Thoracic aorta (tissue), 2 donors: Measurements from ENCODE around the gene ERGIC2. TPM values are rescaled to one million over a fixed set of nuclear protein-coding genes. Genes with fewer than 3 reads are reported as not detected.
"Not testable (repeated sequence)": the region's sequence is repeated elsewhere in the genome, so short reads cannot be mapped to it uniquely, and the experiment has no call there.

Experiments used
- ATAC-seq: fragments of 150-250 bp; one replicate; pipeline ENCODE4 v1.8.0; 2017; ENCODE audit warnings: low read depth; ENCODE audit not compliant: insufficient number of reproducible peaks, low FRiP score
- DNase-seq: peaks from one replicate; pipeline ENCODE4 v3.0.0-alpha.2; 2020; ENCODE audit warnings: low spot score
- H3K27ac ChIP-seq, 2 donors: fragments of 200-600 bp; sonication (generic); 1 replicate in 1 of 2; 2 replicates in 1 of 2; pipeline ENCODE4 v1.5.1; 2016; ENCODE audit warnings: mild to moderate bottlenecking in 2 of 2, moderate library complexity in 2 of 2
- H3K27me3 ChIP-seq: fragments of 200-600 bp; sonication (generic); replicated peaks from 2 replicates; pipeline ENCODE4 v1.6.0; 2016; ENCODE audit warnings: mild to moderate bottlenecking; ENCODE audit not compliant: insufficient read depth
- H3K36me3 ChIP-seq: fragments of 200-600 bp; sonication (generic); one replicate; pipeline ENCODE4 v1.5.1; 2016
- H3K4me1 ChIP-seq, 2 donors: fragments of 200-600 bp; sonication (generic); 1 replicate in 1 of 2; 2 replicates in 1 of 2; pipeline versions ENCODE4 v1.5.1 to v1.6.0; 2016; ENCODE audit warnings: low read depth in 2 of 2, mild to moderate bottlenecking in 1 of 2; ENCODE audit not compliant: control insufficient read depth in 1 of 2
- H3K4me3 ChIP-seq: fragments of 200-600 bp; sonication (generic); 2 replicates; pipeline ENCODE4 v1.5.1; 2016; ENCODE audit warnings: mild to moderate bottlenecking
- H3K9me3 ChIP-seq: fragments of 200-600 bp; sonication (generic); 2 replicates; pipeline ENCODE4 v1.5.1; 2016
- total RNA-seq, 2 donors: library from RNA; depleted of rRNA; stranded (reverse); fragments of >200 nt; gene quantifications; one replicate each; pipeline versions ENCODE4 v1.1.0 to v1.2.3, GENCODE V29; 2016
- TF ChIP-seq, protein P1 (sequence below): fragments of 200-600 bp; sonication (generic); IDR thresholded peaks from one replicate; pipeline ENCODE4 v1.5.1; 2019; ENCODE audit warnings: antibody characterized with exemption

The ERGIC2 gene
- total RNA-seq, 2 donors from 2014 or later = 61.3 to 67.3 TPM

GRCh38 chr12:29291226-29291625, 89.7 kb downstream of the ERGIC2 start:
- H3K9me3 ChIP-seq = no peaks in the 10 kb centered on the region
- no peak for DNase-seq
- H3K27ac ChIP-seq = no peak overlapping the region
- no peak for ATAC-seq
- H3K4me3 ChIP-seq = no peak overlapping the region
- no peaks in the 10 kb centered on the region for H3K36me3 ChIP-seq
- TF ChIP-seq, protein P1, sequence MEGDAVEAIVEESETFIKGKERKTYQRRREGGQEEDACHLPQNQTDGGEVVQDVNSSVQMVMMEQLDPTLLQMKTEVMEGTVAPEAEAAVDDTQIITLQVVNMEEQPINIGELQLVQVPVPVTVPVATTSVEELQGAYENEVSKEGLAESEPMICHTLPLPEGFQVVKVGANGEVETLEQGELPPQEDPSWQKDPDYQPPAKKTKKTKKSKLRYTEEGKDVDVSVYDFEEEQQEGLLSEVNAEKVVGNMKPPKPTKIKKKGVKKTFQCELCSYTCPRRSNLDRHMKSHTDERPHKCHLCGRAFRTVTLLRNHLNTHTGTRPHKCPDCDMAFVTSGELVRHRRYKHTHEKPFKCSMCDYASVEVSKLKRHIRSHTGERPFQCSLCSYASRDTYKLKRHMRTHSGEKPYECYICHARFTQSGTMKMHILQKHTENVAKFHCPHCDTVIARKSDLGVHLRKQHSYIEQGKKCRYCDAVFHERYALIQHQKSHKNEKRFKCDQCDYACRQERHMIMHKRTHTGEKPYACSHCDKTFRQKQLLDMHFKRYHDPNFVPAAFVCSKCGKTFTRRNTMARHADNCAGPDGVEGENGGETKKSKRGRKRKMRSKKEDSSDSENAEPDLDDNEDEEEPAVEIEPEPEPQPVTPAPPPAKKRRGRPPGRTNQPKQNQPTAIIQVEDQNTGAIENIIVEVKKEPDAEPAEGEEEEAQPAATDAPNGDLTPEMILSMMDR = no peak
- no peaks in the 10 kb centered on the region for H3K27me3 ChIP-seq
- H3K4me1 ChIP-seq = no peaks in the 10 kb centered on the region

DNA sequence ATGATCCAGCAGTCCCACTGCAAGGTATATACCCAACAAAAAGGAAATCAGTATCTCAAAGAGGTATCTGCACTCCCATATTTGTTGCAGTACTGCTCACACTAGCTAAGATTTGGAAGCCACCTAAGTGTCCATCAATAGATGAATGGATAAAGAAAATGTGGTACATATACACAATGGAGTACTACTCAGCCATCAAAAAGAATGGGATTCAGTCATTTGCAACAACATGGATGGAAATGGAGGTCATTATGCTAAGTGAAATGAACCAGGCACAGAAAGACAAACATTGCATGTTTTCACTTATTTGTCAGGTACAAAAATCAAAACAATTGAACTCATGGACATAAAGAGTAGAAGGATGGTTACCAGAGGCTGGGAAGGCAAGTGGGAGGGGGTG, 90.5 kb downstream of the ERGIC2 start:
- H3K4me1 ChIP-seq, DNase-seq, H3K27me3 ChIP-seq, H3K4me3 ChIP-seq, H3K27ac ChIP-seq, H3K9me3 ChIP-seq, H3K36me3 ChIP-seq, ATAC-seq: not testable (repeated sequence)

DNA sequence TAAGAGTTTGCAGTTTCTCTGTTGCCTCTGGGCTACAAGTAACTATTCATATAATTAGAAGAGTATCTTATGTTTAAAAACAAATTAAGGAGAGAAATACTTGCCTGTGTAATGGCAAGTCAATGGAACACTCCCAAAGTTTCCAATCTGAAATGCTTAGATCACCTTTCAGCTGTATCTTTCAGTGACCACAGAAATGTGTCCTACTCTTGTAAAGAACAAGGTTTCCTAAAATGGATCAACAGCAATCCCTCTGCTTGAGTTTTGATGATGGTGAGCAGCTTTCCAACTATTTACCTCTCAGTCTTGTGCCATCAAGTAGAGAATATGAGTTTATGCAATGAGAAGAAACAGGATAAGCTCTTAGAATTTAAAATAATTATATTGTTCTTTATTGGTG, 92.9 kb downstream of the ERGIC2 start:
- H3K4me3 ChIP-seq = no peak overlapping the region

DNA sequence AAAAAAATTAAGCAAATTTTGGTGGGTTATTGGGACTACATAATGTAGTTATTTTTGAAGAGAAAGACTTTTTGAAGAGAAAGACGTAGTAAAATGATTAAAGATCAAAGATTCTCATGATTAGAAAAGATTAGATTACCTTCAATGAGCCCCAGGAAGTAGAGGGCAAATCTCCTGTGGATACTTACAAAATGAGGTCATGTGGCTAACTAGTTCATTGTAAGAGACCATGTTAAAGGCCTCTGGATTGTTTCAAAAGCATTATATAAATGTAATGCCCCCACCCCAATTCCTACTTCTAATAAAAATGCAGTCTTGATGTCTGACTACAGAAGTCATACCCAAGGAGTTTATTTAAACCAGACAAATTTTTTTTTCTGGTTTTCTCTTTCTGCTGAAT, 93.3 kb downstream of the ERGIC2 start:
- Histone ChIP-seq H3K9me3 (no peaks in the 10 kb centered on the region), H3K4me1 (no peaks in the 10 kb centered on the region), H3K36me3 (no peaks in the 10 kb centered on the region), H3K27me3 (no peaks in the 10 kb centered on the region), H3K27ac (no peak overlapping the region), H3K4me3 (no peak overlapping the region)
- ATAC-seq (no peak), DNase-seq (no peak)
- TF ChIP-seq, protein P1 = no peak

More for the DNA sequence above, 92.9 kb downstream of the ERGIC2 start:
- no peak for ATAC-seq
- no peaks in the 10 kb centered on the region for H3K9me3 ChIP-seq
- TF ChIP-seq, protein P1 = no peak
- no peak for DNase-seq
- H3K36me3 ChIP-seq = no peaks in the 10 kb centered on the region
- no peaks in the 10 kb centered on the region for H3K27me3 ChIP-seq
- no peaks in the 10 kb centered on the region for H3K4me1 ChIP-seq
- no peak overlapping the region for H3K27ac ChIP-seq

Other genes with a start within 250 kb of the ERGIC2 start
- gene FAR2, start 231.9 kb downstream of the ERGIC2 start, total RNA-seq = 10 to 100 TPM in 1 of 2 donors, 1 to 10 TPM in 1; 8.5 to 16.9 TPM
- 1 to 10 TPM in 1 of 2 donors, under 1 TPM in 1; 0.78 to 3.0 TPM for gene OVCH1, start 116.5 kb upstream of the ERGIC2 start, total RNA-seq